Body of pancreas (tissue), 4 donors: Measurements from ENCODE around the gene STAG2.

Experiments
- CTCF ChIP-seq, 7 experiments: fragments of 450-650 bp in 4 of 7; fragments of 200-600 bp in 3 of 7; sonication (generic) in 3 of 7; IDR thresholded peaks; one replicate each; pipeline ENCODE4 v1.5.1; 2016 to 2019; ENCODE audit warnings: antibody characterized with exemption in 7 of 7
- POLR2A ChIP-seq, 3 donors: fragments of 450-650 bp; IDR thresholded peaks; one replicate each; pipeline ENCODE4 v1.6.1; 2016; ENCODE audit warnings: antibody characterized with exemption in 3 of 3, mild to moderate bottlenecking in 2 of 3

DNA sequence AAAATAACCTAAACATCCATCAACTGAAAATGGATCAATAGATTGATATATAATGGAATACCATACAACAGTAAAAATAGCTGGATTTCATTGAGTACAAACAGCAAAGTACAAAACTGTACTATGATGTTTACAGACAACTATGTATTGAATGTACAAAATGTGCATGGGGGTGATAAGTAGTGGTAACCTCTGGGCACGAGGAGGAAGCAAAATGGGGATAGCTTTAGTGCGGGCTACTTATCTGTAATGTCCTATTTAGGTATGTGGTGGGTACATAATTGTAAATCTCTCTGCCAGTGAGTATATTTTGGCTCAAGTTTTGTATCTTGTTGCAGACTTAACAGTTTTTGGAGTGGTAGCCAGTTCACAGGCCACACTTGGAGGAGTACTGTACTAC, 123.6 kb downstream of the STAG2 start:
- TF ChIP-seq CTCF (IDR thresholded peaks at IDR 0.05) = no peak
- TF ChIP-seq POLR2A (IDR thresholded peaks at IDR 0.05) = no peak
